NCI-H2081 (cell line): ENCODE measurements around the gene MCAT.

Experiments used
- DNase-seq, 2 experiments: peaks; one replicate each; lab custom pipeline; 2025; lab: John Stamatoyannopoulos, UW

The MCAT gene

GRCh38 chr22:43090130-43090789 lies 52.9 kb downstream of the MCAT start:
- peak; percentile 62 to 82 for DNase-seq

GRCh38 chr22:43088984-43089717 lies 54.0 kb downstream of the MCAT start, which contains the start of gene TTLL1:
Gene TTLL1 (minus strand): TSS chr22:43089391. CDS start chr22:43075586, 13,805 bp downstream.
- peak; percentile 81 to 87 for DNase-seq

- DNase-seq = no peak
Measured at GRCh38 chr22:43088627-43088983, 54.6 kb downstream of the MCAT start.

GRCh38 chr22:43085658-43086606 lies 57.3 kb downstream of the MCAT start:
- no peak for DNase-seq
